Measurements from ENCODE around the gene TNFAIP8L3. TPM values are rescaled to one million over a fixed set of nuclear protein-coding genes. Genes with fewer than 3 reads are reported as not detected.

The TNFAIP8L3 gene
- polyA plus RNA-seq, 1 experiment = 0.30 TPM

DNA sequence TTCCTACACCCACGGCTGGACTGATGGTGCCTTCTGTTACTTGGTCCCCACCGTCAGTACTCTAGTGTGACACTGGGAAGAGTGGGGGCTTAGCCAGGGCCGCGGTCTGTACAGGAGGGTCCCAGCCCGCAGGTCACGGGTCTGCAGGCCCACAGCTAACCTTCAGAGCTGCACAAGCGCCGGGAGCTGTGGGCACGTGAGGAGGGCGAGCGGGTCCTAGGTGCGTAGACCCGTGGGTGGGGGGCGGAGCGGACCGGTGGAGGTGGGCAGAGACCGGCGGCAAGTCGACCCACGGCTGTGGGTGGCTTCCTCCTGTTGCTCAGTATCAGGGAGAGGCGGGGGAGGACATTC lies 1.2 kb downstream of the TNFAIP8L3 start:
- CTCF ChIA-PET = no interaction called here
- Histone ChIP-seq H3K27ac (ENCODE audit: low read depth, low read length) (no peak overlapping the region), H3K27me3 (ENCODE audit: control insufficient read depth, insufficient read depth, low read length) (peaks cover 50% of the 10 kb centered on the region), H3K4me3 (ENCODE audit: low read depth, low read length) (no peak overlapping the region), H3K9me3 (ENCODE audit: control insufficient read depth, insufficient read depth, low read length) (no peaks in the 10 kb centered on the region; the same call in 1 of the 2 replicates)
- POLR2A ChIA-PET = no interaction called here
- TF ChIP-seq, protein P1, sequence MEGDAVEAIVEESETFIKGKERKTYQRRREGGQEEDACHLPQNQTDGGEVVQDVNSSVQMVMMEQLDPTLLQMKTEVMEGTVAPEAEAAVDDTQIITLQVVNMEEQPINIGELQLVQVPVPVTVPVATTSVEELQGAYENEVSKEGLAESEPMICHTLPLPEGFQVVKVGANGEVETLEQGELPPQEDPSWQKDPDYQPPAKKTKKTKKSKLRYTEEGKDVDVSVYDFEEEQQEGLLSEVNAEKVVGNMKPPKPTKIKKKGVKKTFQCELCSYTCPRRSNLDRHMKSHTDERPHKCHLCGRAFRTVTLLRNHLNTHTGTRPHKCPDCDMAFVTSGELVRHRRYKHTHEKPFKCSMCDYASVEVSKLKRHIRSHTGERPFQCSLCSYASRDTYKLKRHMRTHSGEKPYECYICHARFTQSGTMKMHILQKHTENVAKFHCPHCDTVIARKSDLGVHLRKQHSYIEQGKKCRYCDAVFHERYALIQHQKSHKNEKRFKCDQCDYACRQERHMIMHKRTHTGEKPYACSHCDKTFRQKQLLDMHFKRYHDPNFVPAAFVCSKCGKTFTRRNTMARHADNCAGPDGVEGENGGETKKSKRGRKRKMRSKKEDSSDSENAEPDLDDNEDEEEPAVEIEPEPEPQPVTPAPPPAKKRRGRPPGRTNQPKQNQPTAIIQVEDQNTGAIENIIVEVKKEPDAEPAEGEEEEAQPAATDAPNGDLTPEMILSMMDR (IDR thresholded peaks at IDR 0.05; ENCODE audit: low read depth, low read length) = no peak
- DNase-seq (ENCODE audit: low read depth, low spot score) = no peak

DNA sequence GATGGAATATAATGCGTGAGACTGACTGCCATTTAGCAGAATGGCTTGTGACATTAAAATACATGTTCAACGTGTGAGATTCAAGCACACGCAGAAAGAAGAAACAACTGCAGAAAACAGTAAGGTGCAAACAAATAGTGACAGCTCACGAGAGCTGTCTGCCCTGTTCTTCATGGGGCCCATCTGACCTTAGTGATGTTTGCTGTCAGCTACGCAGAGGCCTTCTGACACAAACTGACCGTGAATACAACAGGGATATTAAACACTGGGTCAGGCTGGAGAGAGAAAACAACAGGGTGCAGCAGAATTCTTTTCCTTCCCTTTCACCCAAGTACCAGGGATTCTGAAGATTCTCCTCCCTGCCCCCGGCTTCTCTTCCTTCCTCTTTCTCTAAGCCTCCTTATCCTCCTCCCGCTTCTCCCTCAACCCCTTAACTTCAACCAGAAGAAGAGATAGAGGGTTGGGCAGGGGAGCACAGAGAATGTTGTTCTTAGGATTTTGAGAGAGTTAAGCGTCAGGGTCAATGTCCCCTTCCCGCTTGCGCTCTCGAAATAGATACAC lies 2.1 kb downstream of the TNFAIP8L3 start:
- H3K9me3 ChIP-seq (ENCODE audit: control insufficient read depth, insufficient read depth, low read length) = no peaks in the 10 kb centered on the region; the same call in 1 of the 2 replicates

DNA sequence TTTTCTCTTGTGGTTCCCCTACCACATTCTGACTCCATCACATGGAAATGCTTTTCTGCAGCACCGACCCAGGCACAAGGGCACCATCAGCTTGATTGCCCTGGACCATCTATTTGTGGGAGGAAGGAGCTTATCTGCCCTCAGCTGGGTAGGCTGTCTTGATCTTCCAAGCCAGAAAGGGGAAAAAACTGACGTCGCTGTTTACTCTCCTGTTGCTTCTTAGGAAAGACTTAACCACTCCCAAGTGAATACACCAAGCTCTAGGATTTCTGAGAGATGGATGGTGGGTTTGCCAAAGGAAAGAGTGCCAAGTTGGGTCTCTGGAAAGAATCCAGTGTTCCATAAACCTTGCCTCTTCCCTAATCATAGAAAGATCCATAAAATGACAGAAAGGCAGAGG lies 4.0 kb downstream of the TNFAIP8L3 start:
- POLR2A ChIA-PET = no interaction called here
- DNase-seq (ENCODE audit: low read depth, low spot score) = no peak

More for the DNA sequence above, 2.1 kb downstream of the TNFAIP8L3 start:
- no peak for DNase-seq (ENCODE audit: low read depth, low spot score)
- ChIA-PET POLR2A (no interaction called here), CTCF (no interaction called here)
- TF ChIP-seq, protein P1 (IDR thresholded peaks at IDR 0.05; ENCODE audit: low read depth, low read length) = no peak
- H3K27ac ChIP-seq (ENCODE audit: low read depth, low read length) = no peak overlapping the region
- H3K27me3 ChIP-seq (ENCODE audit: control insufficient read depth, insufficient read depth, low read length) = peaks cover 53% of the 10 kb centered on the region
- H3K4me3 ChIP-seq (ENCODE audit: low read depth, low read length) = no peak overlapping the region

DNA sequence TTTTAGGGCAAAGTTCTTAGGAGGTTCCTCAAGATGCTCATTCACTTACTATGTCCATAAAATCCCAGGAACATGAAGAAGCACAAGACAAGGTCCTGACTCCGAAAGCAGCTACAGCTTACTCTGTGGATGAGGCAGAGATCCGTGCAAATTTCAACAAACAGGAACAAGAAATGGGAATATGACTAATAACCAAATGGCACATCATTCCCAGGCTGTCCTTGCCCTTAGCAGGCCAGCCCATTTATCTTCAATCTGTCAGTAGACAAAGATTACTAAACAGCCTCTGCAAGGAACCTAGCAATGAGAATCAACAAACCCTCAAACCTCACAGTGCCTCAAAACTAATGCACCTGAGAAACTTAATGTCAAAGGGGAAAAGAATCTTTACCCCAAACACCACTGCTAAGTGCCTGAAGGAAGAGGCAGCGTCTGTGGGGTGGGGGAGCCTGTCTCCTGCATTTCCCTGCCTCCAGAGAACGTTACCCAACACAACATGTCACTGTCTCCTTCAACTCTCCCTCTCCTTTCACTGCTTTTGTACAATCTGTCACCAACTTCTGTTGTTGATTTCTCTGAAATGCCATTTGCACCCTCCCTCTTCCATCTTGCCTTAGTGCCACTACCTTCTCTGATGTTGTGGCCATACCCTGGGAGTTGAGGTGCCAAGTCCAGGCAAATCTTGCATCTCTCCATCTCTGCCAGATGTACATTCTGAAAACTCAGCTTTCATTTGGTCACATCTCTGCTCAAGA lies 4.8 kb downstream of the TNFAIP8L3 start:
- CTCF ChIA-PET = no interaction called here
- no peak for DNase-seq (ENCODE audit: low read depth, low spot score)
- Histone ChIP-seq H3K27me3 (ENCODE audit: control insufficient read depth, insufficient read depth, low read length) (peaks cover 41% of the 10 kb centered on the region), H3K27ac (ENCODE audit: low read depth, low read length) (no peak overlapping the region), H3K9me3 (ENCODE audit: control insufficient read depth, insufficient read depth, low read length) (no peaks in the 10 kb centered on the region; the same call in 1 of the 2 replicates), H3K4me3 (ENCODE audit: low read depth, low read length) (no peak overlapping the region)
- POLR2A ChIA-PET = no interaction called here
- TF ChIP-seq, protein P1 (IDR thresholded peaks at IDR 0.05; ENCODE audit: low read depth, low read length) = no peak

More for the DNA sequence above, 4.0 kb downstream of the TNFAIP8L3 start:
- CTCF ChIA-PET = no interaction called here
- H3K9me3 ChIP-seq (ENCODE audit: control insufficient read depth, insufficient read depth, low read length) = no peaks in the 10 kb centered on the region; the same call in 1 of the 2 replicates
- TF ChIP-seq, protein P1 (IDR thresholded peaks at IDR 0.05; ENCODE audit: low read depth, low read length) = no peak
- peaks cover 48% of the 10 kb centered on the region for H3K27me3 ChIP-seq (ENCODE audit: control insufficient read depth, insufficient read depth, low read length)
- no peak overlapping the region for H3K4me3 ChIP-seq (ENCODE audit: low read depth, low read length)
- no peak overlapping the region for H3K27ac ChIP-seq (ENCODE audit: low read depth, low read length)

DNA sequence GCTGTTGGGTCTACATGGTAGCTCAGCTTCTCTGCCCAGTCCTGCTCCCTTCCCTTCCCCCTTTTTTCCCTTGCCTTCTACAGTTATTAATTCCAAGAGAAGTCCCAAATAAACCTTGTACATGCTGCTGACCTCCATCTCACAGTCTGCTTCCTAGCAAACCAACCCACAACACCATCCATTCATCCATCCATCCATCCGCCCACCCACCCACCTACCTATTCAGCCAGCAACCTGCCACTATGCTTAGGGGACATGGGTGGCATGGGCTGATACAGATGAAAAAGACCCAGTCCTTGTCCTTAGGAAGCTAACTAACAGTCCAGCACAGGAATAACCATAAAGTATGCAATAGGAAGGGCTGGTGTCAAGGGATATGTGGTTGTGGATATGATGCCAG lies 5.7 kb downstream of the TNFAIP8L3 start:
- Histone ChIP-seq H3K27ac (ENCODE audit: low read depth, low read length) (no peak overlapping the region), H3K27me3 (ENCODE audit: control insufficient read depth, insufficient read depth, low read length) (peaks cover 36% of the 10 kb centered on the region), H3K9me3 (ENCODE audit: control insufficient read depth, insufficient read depth, low read length) (no peaks in the 10 kb centered on the region; the same call in 1 of the 2 replicates), H3K4me3 (ENCODE audit: low read depth, low read length) (no peak overlapping the region)
- ChIA-PET CTCF (no interaction called here), POLR2A (interaction anchor here (0.6 kb wide), 1 partner anchor 1399 kb away, joined by 4 read pairs; no protein-coding TSS in a partner anchor)
- no peak for DNase-seq (ENCODE audit: low read depth, low spot score)
- TF ChIP-seq, protein P1 (IDR thresholded peaks at IDR 0.05; ENCODE audit: low read depth, low read length) = no peak
